ENCODE data around the gene ALOX12B.

- TF ChIP-seq, protein P1, sequence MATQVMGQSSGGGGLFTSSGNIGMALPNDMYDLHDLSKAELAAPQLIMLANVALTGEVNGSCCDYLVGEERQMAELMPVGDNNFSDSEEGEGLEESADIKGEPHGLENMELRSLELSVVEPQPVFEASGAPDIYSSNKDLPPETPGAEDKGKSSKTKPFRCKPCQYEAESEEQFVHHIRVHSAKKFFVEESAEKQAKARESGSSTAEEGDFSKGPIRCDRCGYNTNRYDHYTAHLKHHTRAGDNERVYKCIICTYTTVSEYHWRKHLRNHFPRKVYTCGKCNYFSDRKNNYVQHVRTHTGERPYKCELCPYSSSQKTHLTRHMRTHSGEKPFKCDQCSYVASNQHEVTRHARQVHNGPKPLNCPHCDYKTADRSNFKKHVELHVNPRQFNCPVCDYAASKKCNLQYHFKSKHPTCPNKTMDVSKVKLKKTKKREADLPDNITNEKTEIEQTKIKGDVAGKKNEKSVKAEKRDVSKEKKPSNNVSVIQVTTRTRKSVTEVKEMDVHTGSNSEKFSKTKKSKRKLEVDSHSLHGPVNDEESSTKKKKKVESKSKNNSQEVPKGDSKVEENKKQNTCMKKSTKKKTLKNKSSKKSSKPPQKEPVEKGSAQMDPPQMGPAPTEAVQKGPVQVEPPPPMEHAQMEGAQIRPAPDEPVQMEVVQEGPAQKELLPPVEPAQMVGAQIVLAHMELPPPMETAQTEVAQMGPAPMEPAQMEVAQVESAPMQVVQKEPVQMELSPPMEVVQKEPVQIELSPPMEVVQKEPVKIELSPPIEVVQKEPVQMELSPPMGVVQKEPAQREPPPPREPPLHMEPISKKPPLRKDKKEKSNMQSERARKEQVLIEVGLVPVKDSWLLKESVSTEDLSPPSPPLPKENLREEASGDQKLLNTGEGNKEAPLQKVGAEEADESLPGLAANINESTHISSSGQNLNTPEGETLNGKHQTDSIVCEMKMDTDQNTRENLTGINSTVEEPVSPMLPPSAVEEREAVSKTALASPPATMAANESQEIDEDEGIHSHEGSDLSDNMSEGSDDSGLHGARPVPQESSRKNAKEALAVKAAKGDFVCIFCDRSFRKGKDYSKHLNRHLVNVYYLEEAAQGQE (IDR thresholded peaks at IDR 0.05; ENCODE audit: unreplicated experiment): no peak
- TF ChIP-seq CTCF (conservative IDR thresholded peaks at IDR 0.05; ENCODE audit: low read depth in 2 of 2) (no peak), POLR2AphosphoS5 (IDR thresholded peaks at IDR 0.05; ENCODE audit: low read depth) (no peak), EZH2phosphoT487 (IDR thresholded peaks at IDR 0.05; ENCODE audit: unreplicated experiment) (no peak), ETS1 (IDR thresholded peaks at IDR 0.05) (no peak), EZH2 (IDR thresholded peaks at IDR 0.05; ENCODE audit: low read depth, unreplicated experiment) (no peak), JUNB (IDR thresholded peaks at IDR 0.05; ENCODE audit: unreplicated experiment) (no peak)
Observed at GRCh38 chr17:8056976-8057625, 30.4 kb downstream of the ALOX12B start.

All from GM23338 (cell line).